Amygdala (tissue), 56 donors: ENCODE results near the gene AIG1.
"Not testable (repeated sequence)": the region's sequence is repeated elsewhere in the genome, so short reads cannot be mapped to it uniquely, and the experiment has no call there.

Source experiments
- DNase-seq, 56 donors: peaks; one replicate each; lab custom pipeline; 2025; lab: John Stamatoyannopoulos, UW

The AIG1 gene

GRCh38 chr6:143159001-143159400 lies 98.3 kb downstream of the AIG1 start:
- DNase-seq, result no peak

- no peak for DNase-seq
Observed at GRCh38 chr6:143160015-143160414, 99.3 kb downstream of the AIG1 start.

- no peak for DNase-seq
Observed at GRCh38 chr6:143160439-143161220, 99.9 kb downstream of the AIG1 start.

GRCh38 chr6:143163621-143164020 lies 102.9 kb downstream of the AIG1 start:
- no peak for DNase-seq

- no peak for DNase-seq
Observed at GRCh38 chr6:143164565-143165105, 103.9 kb downstream of the AIG1 start.

- DNase-seq, result no peak
Observed at GRCh38 chr6:143165315-143165855, 104.7 kb downstream of the AIG1 start.

GRCh38 chr6:143166247-143166695 lies 105.6 kb downstream of the AIG1 start:
- DNase-seq, result no peak

GRCh38 chr6:143167224-143167623 lies 106.5 kb downstream of the AIG1 start:
- DNase-seq, result no peak

GRCh38 chr6:143168396-143168816 lies 107.7 kb downstream of the AIG1 start:
- DNase-seq, result not testable (repeated sequence)

GRCh38 chr6:143169440-143169839 lies 108.8 kb downstream of the AIG1 start:
- no peak for DNase-seq

GRCh38 chr6:143174516-143174915 lies 113.8 kb downstream of the AIG1 start:
- DNase-seq, result no peak

GRCh38 chr6:143174951-143175350 lies 114.3 kb downstream of the AIG1 start:
- no peak for DNase-seq

GRCh38 chr6:143176090-143177021 lies 115.7 kb downstream of the AIG1 start:
- no peak for DNase-seq

- DNase-seq, result no peak
Observed at GRCh38 chr6:143177706-143178105, 117.0 kb downstream of the AIG1 start.

- DNase-seq, result no peak
Observed at GRCh38 chr6:143179096-143179495, 118.4 kb downstream of the AIG1 start.

GRCh38 chr6:143179901-143180612 lies 119.4 kb downstream of the AIG1 start:
- DNase-seq, result no peak

GRCh38 chr6:143180826-143181225 lies 120.1 kb downstream of the AIG1 start:
- no peak for DNase-seq

- no peak for DNase-seq
Observed at GRCh38 chr6:143183666-143184065, 123.0 kb downstream of the AIG1 start.

GRCh38 chr6:143185288-143185687 lies 124.6 kb downstream of the AIG1 start:
- no peak for DNase-seq

GRCh38 chr6:143187238-143187923 lies 126.7 kb downstream of the AIG1 start:
- no peak for DNase-seq
